Measurements from ENCODE around the gene PPP1R15B. TPM values are rescaled to one million over a fixed set of nuclear protein-coding genes. Genes with fewer than 3 reads are reported as not detected.

The PPP1R15B gene
- total RNA-seq, 2 experiments from 2014 or later, result 72.6 to 79.2 TPM

- TF ChIP-seq EZH2phosphoT487 (IDR thresholded peaks at IDR 0.05; ENCODE audit: borderline replicate concordance, low read depth, low read length) (no peak), CTCF (conservative IDR thresholded peaks at IDR 0.05; ENCODE audit: low read length) (no peak)
- Histone ChIP-seq H3K79me2 (ENCODE audit: insufficient read depth, low read depth, low read length) (no peaks in the 10 kb centered on the region), H3K9me3 (ENCODE audit: low read length) (no peaks in the 10 kb centered on the region), H4K20me1 (ENCODE audit: insufficient read depth, low read length) (no peaks in the 10 kb centered on the region), H2AFZ (ENCODE audit: low read length) (no peak overlapping the region), H3K4me1 (ENCODE audit: insufficient read depth, low read length, poor library complexity, severe bottlenecking) (peaks cover 25% of the 10 kb centered on the region), H3K9me2 (ENCODE audit: insufficient read depth, low read length) (no peaks in the 10 kb centered on the region), H3K4me3 (ENCODE audit: low read depth, low read length, poor library complexity, severe bottlenecking) (no peak overlapping the region), H3K27ac (ENCODE audit: low read depth, low read length, poor library complexity, severe bottlenecking) (no peak overlapping the region), H3K4me2 (ENCODE audit: low read length) (no peak overlapping the region), H3K36me3 (ENCODE audit: insufficient read depth, low read length) (0 out of 2 replicates have a peak, but pooled peaks cover 15% of the 10 kb centered on the region)
- CTCF ChIA-PET (ENCODE audit: unreplicated experiment), result no interaction called here
- no peak for DNase-seq (ENCODE audit: low spot score)
- intact Hi-C loops (cut with micrococcal nuclease; ENCODE audit: unreplicated experiment), result no loop called here
- BruUV-seq (replicated peaks), result no TSS peak
- POLR2A ChIA-PET, result interaction anchor here (0.6 to 0.7 kb wide), 2 partner anchors 64 to 95 kb away, joined by 3 to 4 read pairs; no protein-coding TSS in a partner anchor
Observed at GRCh38 chr1:204456826-204457442, 45.3 kb upstream of the PPP1R15B start.

- Histone ChIP-seq H3K36me3 (ENCODE audit: insufficient read depth, low read length) (0 out of 2 replicates have a peak, but pooled peaks cover 14% of the 10 kb centered on the region), H3K4me2 (ENCODE audit: low read length) (no peak overlapping the region), H3K4me1 (ENCODE audit: insufficient read depth, low read length, poor library complexity, severe bottlenecking) (peaks cover 13% of the 10 kb centered on the region), H2AFZ (ENCODE audit: low read length) (no peak overlapping the region), H3K27ac (ENCODE audit: low read depth, low read length, poor library complexity, severe bottlenecking) (no peak overlapping the region), H3K79me2 (ENCODE audit: insufficient read depth, low read depth, low read length) (no peaks in the 10 kb centered on the region), H3K9me2 (ENCODE audit: insufficient read depth, low read length) (no peaks in the 10 kb centered on the region), H4K20me1 (ENCODE audit: insufficient read depth, low read length) (no peaks in the 10 kb centered on the region), H3K9me3 (ENCODE audit: low read length) (no peaks in the 10 kb centered on the region), H3K4me3 (ENCODE audit: low read depth, low read length, poor library complexity, severe bottlenecking) (no peak overlapping the region)
- BruUV-seq (replicated peaks), result no TSS peak
- TF ChIP-seq EZH2phosphoT487 (IDR thresholded peaks at IDR 0.05; ENCODE audit: borderline replicate concordance, low read depth, low read length), result no peak
- TF ChIP-seq CTCF (conservative IDR thresholded peaks at IDR 0.05; ENCODE audit: low read length), result no peak
- CTCF ChIA-PET (ENCODE audit: unreplicated experiment), result no interaction called here
- DNase-seq (ENCODE audit: low spot score), result no peak
- intact Hi-C loops (cut with micrococcal nuclease; ENCODE audit: unreplicated experiment), result no loop called here
- POLR2A ChIA-PET, result interaction anchor here (0.6 kb wide), 1 partner anchor 714 kb away, joined by 4 read pairs; no protein-coding TSS in a partner anchor
Observed at GRCh38 chr1:204455831-204456145, 44.2 kb upstream of the PPP1R15B start.

- H2AFZ ChIP-seq (ENCODE audit: low read length), result no peak overlapping the region
- H3K4me3 ChIP-seq (ENCODE audit: low read depth, low read length, poor library complexity, severe bottlenecking), result no peak overlapping the region
- BruUV-seq (replicated peaks), result no TSS peak
- no peak overlapping the region for H3K27ac ChIP-seq (ENCODE audit: low read depth, low read length, poor library complexity, severe bottlenecking)
- H3K9me2 ChIP-seq (ENCODE audit: insufficient read depth, low read length), result no peaks in the 10 kb centered on the region
- H3K36me3 ChIP-seq (ENCODE audit: insufficient read depth, low read length), result 0 out of 2 replicates have a peak, but pooled peaks cover 9% of the 10 kb centered on the region
- POLR2A ChIA-PET, result interaction anchor here (0.6 to 1.5 kb wide), 2 partner anchors 10 to 713 kb away, joined by 4 to 5 read pairs; no protein-coding TSS in a partner anchor
- H3K4me1 ChIP-seq (ENCODE audit: insufficient read depth, low read length, poor library complexity, severe bottlenecking), result peaks cover 11% of the 10 kb centered on the region
- no peak overlapping the region for H3K4me2 ChIP-seq (ENCODE audit: low read length)
- no peak for DNase-seq (ENCODE audit: low spot score)
- intact Hi-C loops (cut with micrococcal nuclease; ENCODE audit: unreplicated experiment), result no loop called here
- no peaks in the 10 kb centered on the region for H3K79me2 ChIP-seq (ENCODE audit: insufficient read depth, low read depth, low read length)
- TF ChIP-seq CTCF (conservative IDR thresholded peaks at IDR 0.05; ENCODE audit: low read length), result no peak
- H3K9me3 ChIP-seq (ENCODE audit: low read length), result no peaks in the 10 kb centered on the region
- CTCF ChIA-PET (ENCODE audit: unreplicated experiment), result no interaction called here
- no peaks in the 10 kb centered on the region for H4K20me1 ChIP-seq (ENCODE audit: insufficient read depth, low read length)
Observed at GRCh38 chr1:204455063-204455830, 43.6 kb upstream of the PPP1R15B start.
